Measurements from ENCODE around the gene MDFI. TPM values are rescaled to one million over a fixed set of nuclear protein-coding genes. Genes with fewer than 3 reads are reported as not detected.
"Not testable (repeated sequence)": the region's sequence is repeated elsewhere in the genome, so short reads cannot be mapped to it uniquely, and the experiment has no call there.

MDFI gene
- total RNA-seq, 1 experiment from 2014 or later: 0.52 TPM

DNA sequence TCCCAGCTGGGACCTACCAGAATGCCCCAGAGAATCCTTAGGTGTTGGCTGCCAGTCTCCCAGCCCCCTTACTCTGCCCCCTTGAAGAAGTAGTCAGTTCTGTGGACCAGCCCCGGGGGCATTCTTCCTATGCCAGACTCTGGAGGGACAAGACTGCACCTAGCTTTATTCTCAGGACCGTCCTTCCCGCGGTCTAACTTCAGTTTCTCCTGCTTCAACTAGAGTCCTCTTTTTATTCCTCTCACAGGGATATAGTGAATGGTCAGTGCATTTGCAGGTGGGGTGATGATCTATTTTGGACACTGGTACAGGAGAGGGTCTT lies 35.9 kb upstream of the MDFI start:
- no peak for DNase-seq (ENCODE audit: extremely low read depth, low read depth)

GRCh38 chr6:41602864-41603608 lies 35.2 kb upstream of the MDFI start:
- peak; percentile 76 for DNase-seq (ENCODE audit: extremely low read depth, low read depth)

DNA sequence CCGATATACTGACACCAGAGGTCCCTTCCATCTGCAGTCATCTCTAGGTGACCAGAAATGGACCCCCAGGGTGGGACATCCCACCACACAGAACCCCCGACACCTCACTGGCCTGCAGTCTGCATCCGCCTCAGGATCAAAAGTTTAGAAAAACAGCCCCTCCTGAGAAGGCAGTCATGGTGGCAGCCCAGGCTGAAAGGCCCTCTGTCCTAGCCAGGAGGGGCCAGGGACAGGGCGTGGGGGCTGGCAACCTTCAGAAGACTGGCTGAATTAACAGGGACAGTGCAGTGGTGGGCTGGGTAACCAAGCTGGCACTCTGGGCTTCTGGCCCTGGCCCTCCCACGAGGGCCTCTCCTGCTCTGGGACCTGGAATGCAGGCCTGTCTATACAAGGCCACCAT lies 34.3 kb upstream of the MDFI start:
- DNase-seq (ENCODE audit: extremely low read depth, low read depth): no peak

GRCh38 chr6:41605649-41606048 lies 32.6 kb upstream of the MDFI start:
- no peak for DNase-seq (ENCODE audit: extremely low read depth, low read depth)

- no peak for DNase-seq (ENCODE audit: extremely low read depth, low read depth)
Measured at GRCh38 chr6:41607036-41607435, 31.2 kb upstream of the MDFI start.

DNA sequence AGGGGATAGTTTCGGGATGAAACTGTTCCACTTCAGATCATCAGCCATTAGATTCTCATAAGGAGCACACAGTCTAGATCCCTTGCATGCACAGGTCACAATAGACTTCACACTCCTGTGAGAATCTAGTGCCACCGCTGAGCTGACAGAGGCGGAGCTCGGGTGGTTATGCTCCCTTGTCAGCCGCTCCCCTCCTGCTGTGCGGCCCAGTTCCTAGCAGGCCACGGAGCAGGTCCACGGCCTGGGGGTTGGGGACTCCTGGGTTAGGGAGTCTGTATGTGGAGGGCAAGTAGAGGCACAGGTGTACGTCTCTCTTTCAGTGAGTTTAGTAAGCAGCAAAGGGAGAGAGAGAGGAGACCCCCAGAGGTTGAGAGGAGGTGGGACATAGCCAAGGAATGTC lies 30.5 kb upstream of the MDFI start:
- no peak for DNase-seq (ENCODE audit: extremely low read depth, low read depth)

DNA sequence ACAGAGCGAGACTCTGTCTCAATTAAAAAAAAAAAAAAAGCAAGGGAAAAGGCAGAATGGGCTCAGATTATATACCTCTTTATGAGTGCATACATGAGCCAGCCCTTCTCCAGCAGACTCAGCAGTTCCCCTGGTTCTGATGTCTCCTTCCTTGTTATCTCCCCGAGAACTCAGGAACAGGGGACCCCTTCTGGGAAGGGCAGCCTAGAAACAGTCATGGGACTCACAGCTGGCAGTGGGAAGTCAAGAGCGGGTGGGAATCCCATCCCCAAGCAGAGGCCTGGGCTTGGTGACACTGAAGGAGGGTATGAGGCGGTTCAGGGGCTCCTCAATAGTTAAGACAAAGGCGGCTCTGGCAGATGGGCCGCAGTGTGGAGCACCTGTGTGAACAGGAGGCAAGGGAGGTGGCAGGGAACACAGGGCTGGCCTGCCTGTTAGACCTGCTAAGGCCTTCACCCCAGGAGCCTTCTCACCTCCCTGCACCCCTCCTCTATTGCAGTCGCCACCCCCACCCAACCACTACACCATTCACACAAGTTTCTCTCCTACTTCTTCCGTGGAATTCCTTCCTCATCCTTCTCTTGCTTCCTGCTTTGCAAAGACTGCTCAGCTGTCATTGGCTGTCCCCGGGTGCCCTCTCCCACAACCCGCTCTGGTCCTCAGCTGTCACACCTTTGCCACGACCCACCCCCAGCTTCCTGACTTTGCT lies 29.7 kb upstream of the MDFI start:
- no peak for DNase-seq (ENCODE audit: extremely low read depth, low read depth)

DNA sequence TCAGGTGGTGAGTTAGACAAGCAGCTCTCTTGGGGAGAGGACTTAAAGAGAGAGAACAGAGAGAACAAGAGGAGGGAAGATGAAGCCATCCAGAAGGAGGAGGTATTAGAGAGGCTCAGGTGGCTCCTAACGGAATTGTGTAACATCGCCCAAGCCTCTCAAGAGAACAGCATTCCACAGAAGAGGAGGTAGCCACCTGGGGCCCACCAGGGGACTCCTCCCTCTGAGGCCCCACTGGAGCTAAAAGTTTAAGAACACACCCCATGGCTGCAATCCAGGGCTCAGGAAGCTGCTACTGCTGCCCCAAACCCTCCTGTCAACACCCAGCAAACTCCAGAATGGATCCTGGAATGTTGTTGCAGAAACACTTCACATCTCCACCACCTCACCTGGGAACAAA lies 23.6 kb upstream of the MDFI start:
- no peak for DNase-seq (ENCODE audit: extremely low read depth, low read depth)

DNA sequence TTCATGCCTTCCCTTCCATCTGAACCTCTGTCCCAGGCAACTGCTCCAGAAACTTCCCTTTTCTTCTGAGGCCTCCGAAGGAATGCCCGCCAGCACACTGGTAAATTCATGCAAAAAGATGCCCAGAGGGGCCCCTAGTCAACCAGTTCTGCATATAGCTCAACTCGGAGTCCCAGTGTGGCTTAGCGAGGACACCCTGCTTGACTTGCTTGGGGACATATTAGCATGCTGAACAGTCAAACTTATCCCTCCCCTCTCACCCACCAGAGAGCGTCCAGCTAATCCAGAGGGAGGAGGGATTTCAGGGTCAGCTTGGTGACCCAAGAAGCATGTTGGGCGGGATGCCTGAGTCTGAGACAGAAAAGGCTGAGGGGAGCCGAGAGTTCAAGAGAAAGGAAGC lies 23.0 kb upstream of the MDFI start:
- DNase-seq (ENCODE audit: extremely low read depth, low read depth): no peak

DNA sequence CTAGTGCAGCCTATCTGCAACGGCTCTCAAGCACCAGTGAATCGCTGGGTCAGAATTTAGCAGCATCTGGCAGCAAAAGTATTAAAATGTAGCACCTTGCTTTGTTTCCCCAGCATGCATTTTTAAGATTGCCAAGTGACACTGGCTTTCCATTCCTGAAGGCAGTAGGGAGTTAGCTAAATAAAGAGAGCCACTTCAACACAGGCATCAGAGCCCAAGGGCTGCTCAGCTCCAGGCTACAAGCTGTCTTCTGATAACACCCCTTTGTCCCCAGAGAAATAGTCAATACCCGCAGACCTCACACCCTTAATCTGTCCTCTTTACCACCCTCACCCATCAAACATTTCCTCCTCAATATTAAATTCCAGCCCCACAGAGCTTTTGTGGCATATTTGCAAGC lies 19.7 kb upstream of the MDFI start:
- DNase-seq (ENCODE audit: extremely low read depth, low read depth): no peak

DNA sequence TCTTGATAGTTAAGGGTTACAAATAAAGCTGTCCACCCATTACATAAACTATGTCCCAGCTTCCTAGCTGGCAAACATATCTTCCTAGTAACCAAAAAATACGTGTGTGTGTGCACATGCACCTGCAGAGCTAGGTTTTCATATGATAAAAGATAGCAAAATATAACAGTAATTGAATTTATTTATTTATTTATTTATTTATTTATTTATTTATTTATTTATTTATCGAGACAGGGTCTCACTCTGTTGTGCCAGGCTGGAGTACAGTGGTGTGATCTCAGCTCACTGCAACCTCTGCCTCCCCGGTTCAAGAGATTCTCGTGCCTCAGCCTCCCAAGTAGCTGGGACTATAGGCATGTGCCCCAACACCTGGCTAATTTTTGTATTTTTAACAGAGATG lies 19.1 kb upstream of the MDFI start:
- not testable (repeated sequence) for DNase-seq (ENCODE audit: extremely low read depth, low read depth)

DNA sequence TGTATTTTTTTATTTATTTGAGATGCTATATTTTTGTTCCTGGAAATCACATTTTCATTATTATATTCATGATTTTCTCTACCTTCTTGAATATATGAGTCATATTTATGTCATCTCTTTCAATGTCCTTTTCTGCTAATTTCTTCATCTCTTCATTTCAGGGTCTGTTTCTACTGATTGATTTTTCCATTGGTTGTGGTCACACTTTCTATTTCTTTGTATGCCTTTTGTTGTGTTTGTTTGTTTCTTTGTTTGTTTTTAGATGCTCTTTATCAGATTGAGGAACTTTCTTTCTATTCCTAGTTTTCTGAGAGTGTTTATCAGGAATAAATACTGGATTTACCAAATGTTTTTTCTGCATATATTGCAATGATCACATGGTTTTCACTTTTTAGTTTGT lies 16.9 kb upstream of the MDFI start:
- no peak for DNase-seq (ENCODE audit: extremely low read depth, low read depth)

- no peak for DNase-seq (ENCODE audit: extremely low read depth, low read depth)
Measured at GRCh38 chr6:41621802-41622201, 16.5 kb upstream of the MDFI start.

DNA sequence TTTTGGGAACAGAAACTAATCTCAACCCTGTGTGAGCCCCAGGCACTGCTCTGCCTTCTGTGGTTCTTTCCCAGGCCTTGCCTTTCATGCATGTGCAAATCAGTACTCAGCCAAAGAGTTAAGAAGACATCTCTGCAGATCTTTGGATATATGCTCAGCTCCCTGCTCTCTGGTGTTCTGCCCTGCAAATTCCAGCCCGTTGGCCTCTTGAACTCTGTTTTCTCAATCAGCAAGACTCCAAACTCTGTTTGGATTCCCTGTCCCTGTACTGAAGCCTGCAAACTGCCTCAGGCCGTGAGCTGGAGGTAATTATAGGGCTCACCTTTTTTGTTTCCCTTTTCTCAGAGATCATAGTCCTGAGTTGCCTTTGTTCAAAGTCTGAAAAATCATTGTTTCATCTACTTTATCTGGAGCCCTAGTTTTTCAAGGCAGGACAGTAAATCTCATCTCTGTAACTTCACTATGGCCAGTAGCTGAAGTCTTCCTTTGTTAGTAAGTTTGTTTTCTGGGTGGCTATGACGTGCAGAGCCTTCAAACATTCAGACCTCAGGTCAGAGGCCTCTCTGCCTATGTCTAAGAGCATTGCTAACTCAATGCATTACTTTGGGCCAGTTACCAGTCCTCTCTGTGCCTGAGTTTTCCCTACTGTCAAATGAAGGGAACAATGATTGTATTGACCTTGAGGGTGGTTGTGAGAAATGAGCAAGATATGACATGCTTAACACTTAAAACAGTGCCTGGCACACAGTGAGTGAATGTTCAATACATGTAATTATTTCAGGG lies 15.9 kb upstream of the MDFI start:
- no peak for DNase-seq (ENCODE audit: extremely low read depth, low read depth)

DNA sequence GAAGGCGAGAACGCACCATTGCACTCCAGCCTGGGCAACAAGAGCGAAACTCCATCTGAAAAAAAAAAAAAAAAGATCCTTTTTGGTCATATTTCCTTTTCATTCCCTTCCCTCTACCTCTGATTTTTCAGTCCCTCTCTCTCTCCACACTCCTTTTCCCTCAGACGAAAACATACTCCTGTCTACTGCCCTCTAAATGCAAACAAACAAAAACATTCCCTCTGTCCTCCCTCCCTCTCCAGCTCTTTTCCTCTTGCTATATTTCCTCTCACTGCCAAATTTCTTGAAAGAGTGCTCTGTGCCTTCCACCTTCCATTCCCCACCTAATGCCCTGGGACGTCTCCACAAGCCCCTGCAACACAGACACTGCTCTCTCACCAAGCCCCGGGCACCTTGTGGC lies 14.9 kb upstream of the MDFI start:
- no peak for DNase-seq (ENCODE audit: extremely low read depth, low read depth)

DNA sequence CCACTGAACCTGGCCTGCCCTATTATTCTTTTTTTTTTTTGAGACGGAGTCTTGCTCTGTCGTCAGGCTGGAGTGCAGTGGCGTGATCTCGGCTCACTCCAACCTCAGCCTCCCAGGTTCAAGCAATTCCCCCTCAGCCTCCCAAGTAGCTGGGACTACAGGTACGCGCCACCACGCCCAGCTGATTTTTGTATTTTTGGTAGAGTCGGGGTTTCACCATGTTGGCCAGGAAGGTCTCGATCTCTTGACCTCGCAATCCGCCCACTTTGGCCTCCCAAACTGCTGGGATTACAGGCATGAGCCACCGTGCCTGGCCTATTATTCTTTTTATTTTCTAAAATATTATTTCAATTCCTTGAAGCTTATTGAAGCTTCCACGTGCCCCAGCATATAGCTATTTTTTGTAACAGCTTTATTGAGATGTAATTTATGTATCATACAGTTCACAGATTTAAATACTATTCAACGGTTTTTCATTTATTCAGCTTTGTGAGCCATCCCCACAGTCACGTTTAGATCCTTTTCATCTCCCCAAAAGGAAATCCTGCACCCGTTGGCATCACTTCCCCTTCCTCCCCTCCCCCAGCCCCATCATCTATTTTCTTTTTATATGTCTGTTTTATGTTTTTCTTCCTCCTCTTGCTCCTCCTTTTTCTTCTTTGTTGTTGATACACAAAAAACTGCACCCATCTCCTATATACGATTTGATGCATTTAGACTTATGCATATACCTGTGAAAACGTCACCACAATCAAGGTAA lies 13.5 kb upstream of the MDFI start:
- DNase-seq (ENCODE audit: extremely low read depth, low read depth): no peak

GRCh38 chr6:41625442-41625841 lies 12.8 kb upstream of the MDFI start:
- no peak for DNase-seq (ENCODE audit: extremely low read depth, low read depth)

- DNase-seq (ENCODE audit: extremely low read depth, low read depth): no peak
Measured at GRCh38 chr6:41626022-41626421, 12.2 kb upstream of the MDFI start.

DNA sequence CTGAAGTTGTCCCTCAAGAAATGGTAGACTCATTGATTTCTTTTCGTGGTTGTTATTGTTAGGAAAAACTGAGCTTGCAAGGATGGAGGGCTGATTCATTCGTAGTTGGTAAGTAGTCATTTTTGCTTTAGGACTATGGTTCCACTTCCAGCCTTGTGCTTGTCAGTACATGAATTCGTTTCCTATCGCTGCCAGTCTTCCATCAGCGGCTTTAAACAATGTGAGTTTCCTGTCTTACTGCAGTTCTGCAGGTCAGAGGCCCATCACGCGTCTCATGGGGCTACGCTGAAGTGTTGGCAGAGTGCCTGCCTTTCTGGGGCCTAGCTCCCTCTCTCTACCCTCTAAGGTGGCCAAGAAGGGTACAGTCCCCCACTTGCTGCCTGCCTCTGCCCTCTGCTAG lies 11.4 kb upstream of the MDFI start:
- DNase-seq (ENCODE audit: extremely low read depth, low read depth): no peak

DNA sequence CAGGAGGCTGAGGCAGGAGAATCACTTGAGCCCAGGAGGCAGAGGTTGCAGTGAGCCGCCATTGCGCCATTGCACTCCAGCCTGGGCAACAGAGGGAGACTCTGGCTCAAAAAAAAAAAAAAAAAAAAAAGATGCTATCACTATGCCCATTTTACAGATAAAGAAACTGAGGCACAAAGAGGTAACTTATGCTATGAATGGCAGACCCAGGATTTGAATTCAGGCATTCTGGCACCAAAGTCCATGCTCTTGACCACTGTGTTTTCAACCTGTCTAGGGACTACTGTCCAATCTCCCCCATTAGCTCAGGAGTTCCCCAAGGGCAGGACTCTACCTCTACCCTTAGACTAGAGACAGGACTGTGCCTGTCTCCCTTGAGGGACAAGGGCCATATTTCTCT lies 9.1 kb upstream of the MDFI start:
- DNase-seq (ENCODE audit: extremely low read depth, low read depth): no peak

DNA sequence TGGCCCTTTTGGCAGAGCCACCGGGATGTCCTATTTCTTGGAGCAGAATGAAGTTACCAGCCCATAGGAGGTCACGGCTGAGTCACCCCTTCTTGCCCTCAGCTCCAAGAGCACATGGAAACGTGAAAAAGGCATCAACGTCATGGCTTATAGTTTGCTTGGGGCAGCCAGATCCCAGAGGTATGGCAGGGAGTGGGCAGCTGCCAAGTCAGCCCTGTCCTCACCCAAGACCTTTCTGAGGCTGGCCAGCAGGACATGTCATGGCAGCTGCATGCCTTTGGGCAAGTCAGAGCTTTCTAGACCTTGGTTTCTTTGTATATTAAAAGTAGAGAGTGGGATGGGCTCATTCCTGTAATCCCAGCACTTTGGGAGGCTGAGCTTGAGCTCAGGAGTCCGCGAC lies 8.2 kb upstream of the MDFI start:
- no peak for DNase-seq (ENCODE audit: extremely low read depth, low read depth)
